ENCODE measurements around the gene IPMK. TPM values are rescaled to one million over a fixed set of nuclear protein-coding genes. Genes with fewer than 3 reads are reported as not detected.

Gene IPMK
- total RNA-seq, 4 donors from 2014 or later: 3.0 to 8.2 (median 5.6) TPM

DNA sequence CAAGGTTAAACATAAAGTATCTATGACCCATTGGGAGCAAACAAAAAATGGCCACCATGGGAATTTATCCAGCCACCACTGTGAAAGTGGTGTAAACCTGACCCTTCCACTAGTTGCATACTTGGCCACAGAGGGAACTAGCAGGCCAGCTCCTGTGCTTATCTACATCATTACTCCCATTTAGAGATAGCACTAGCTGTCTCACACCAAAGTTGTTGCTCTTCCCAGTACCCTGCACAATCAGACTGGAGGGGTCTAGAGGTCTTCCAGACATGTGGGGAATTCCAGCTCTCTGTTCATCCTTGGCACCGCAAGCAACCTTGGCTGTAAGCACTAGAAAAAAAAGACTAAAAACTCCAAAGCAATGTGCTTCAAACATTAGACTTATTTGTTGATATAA, 113.9 kb downstream of the IPMK start:
- TF ChIP-seq, protein P1, sequence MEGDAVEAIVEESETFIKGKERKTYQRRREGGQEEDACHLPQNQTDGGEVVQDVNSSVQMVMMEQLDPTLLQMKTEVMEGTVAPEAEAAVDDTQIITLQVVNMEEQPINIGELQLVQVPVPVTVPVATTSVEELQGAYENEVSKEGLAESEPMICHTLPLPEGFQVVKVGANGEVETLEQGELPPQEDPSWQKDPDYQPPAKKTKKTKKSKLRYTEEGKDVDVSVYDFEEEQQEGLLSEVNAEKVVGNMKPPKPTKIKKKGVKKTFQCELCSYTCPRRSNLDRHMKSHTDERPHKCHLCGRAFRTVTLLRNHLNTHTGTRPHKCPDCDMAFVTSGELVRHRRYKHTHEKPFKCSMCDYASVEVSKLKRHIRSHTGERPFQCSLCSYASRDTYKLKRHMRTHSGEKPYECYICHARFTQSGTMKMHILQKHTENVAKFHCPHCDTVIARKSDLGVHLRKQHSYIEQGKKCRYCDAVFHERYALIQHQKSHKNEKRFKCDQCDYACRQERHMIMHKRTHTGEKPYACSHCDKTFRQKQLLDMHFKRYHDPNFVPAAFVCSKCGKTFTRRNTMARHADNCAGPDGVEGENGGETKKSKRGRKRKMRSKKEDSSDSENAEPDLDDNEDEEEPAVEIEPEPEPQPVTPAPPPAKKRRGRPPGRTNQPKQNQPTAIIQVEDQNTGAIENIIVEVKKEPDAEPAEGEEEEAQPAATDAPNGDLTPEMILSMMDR (IDR thresholded peaks at IDR 0.05 in 4 of 5, conservative IDR thresholded peaks at IDR 0.05 in 1 of 5): no peak
- TF ChIP-seq POLR2A (IDR thresholded peaks at IDR 0.05): no peak
- H3K4me1 ChIP-seq: no peaks in the 10 kb centered on the region
- no peak overlapping the region for H3K27ac ChIP-seq
- no peak for ATAC-seq
- H3K9me3 ChIP-seq: no peaks in the 10 kb centered on the region
- intact Hi-C loops (cut with DNase I; ENCODE audit: low total_unique reads): no loop called here
- in situ Hi-C loops (cut with MboI; ENCODE audit: low sequenced_read_pairs in 4 of 4): loop anchor here in 1 of 4 donors (25.0 kb wide), 1 partner anchor 259 kb away; no protein-coding TSS in a partner anchor
- no peaks in the 10 kb centered on the region for H3K27me3 ChIP-seq
- H3K36me3 ChIP-seq: no peaks in the 10 kb centered on the region
- no peak overlapping the region for H3K4me3 ChIP-seq
- DNase-seq: no peak

DNA sequence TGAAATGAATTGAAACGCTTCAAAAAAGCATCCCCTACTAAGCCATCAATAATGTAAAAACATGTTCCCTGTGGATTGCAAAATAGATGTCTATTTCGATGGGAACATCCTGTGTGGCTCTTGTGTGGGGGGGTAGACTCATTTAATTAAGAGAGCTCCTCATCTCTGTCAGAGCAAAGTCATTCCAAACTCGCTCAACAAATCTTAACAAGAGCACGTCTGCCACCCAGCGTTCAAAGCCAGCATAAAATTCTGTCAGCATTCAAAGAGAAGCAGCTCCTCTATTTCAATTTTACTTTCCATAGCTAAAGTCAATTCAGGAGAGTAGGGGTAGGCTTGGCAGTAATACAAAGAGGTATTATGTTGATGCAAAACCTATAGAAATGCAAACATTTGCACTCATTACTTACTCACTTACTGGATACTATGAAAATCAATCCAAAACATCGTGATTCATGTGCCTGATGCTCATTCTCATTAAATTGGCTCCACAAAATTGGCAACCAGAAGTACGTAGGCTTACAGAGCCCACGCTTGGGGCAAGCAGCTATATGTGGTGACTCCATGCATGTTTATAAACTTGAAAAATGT, 114.9 kb downstream of the IPMK start:
- H3K27ac ChIP-seq: no peak overlapping the region
- H3K36me3 ChIP-seq: no peaks in the 10 kb centered on the region
- in situ Hi-C loops (cut with MboI; ENCODE audit: low sequenced_read_pairs in 4 of 4): loop anchor here in 1 of 4 donors (25.0 kb wide), 1 partner anchor 260 kb away; no protein-coding TSS in a partner anchor
- H3K27me3 ChIP-seq: no peaks in the 10 kb centered on the region
- no peak for TF ChIP-seq POLR2A (IDR thresholded peaks at IDR 0.05)
- TF ChIP-seq, protein P1 (IDR thresholded peaks at IDR 0.05 in 4 of 5, conservative IDR thresholded peaks at IDR 0.05 in 1 of 5): peak in 4 of 5 experiments; percentile 18 to 51 (median 42)
- ATAC-seq: no peak
- intact Hi-C loops (cut with DNase I; ENCODE audit: low total_unique reads): no loop called here
- H3K4me3 ChIP-seq: no peak overlapping the region
- DNase-seq: no peak
- H3K4me1 ChIP-seq: no peaks in the 10 kb centered on the region
- no peaks in the 10 kb centered on the region for H3K9me3 ChIP-seq

DNA sequence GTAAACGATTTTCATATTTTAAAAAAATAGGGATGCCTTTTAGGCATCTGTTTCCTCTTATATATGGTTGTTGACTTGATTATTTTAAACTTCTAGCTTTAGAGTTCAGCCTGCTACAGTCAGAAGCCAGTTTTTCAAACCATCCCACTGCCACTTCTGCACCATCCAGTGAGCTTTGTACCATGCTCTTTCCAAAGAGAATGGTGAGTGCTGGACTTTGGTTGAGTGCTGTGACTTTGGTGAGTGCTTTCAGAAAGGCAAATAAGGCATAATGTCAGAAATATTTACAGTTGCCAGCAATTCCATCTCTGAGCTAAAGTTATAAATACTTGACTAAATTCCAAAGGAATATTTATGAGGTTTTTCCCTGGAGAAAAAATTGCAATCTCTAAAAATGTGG, 117.4 kb downstream of the IPMK start:
- intact Hi-C loops (cut with DNase I; ENCODE audit: low total_unique reads): no loop called here
- H3K27me3 ChIP-seq: no peaks in the 10 kb centered on the region
- H3K4me1 ChIP-seq: no peaks in the 10 kb centered on the region
- H3K4me3 ChIP-seq: no peak overlapping the region
- no peak for ATAC-seq
- H3K27ac ChIP-seq: no peak overlapping the region
- in situ Hi-C loops (cut with MboI; ENCODE audit: low sequenced_read_pairs in 4 of 4): loop anchor here in 1 of 4 donors (25.0 kb wide), 1 partner anchor 262 kb away; no protein-coding TSS in a partner anchor
- DNase-seq: no peak
- TF ChIP-seq, protein P1 (IDR thresholded peaks at IDR 0.05 in 4 of 5, conservative IDR thresholded peaks at IDR 0.05 in 1 of 5): no peak
- no peak for TF ChIP-seq POLR2A (IDR thresholded peaks at IDR 0.05)
- H3K9me3 ChIP-seq: no peaks in the 10 kb centered on the region
- H3K36me3 ChIP-seq: no peaks in the 10 kb centered on the region

DNA sequence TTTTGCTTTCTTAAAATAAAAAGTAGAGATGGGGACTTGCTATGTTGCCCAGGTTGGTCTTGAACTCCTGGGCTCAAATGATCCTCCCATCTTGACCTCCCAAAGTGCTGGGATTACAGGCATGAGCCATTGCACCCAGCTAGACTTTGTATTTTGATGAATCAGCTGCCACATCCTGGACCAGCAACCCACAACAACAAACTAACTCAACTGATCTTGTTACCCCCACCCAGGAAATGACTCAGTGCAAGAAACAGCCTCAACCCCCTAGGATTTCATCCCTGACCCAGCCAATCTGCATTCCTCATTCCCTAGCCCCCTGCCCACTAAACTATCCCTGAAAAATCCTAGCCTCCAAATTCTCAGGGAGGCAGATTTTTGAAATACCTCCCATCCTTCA, 123.8 kb downstream of the IPMK start:
- H3K36me3 ChIP-seq: no peaks in the 10 kb centered on the region
- TF ChIP-seq, protein P1 (IDR thresholded peaks at IDR 0.05 in 4 of 5, conservative IDR thresholded peaks at IDR 0.05 in 1 of 5): no peak
- intact Hi-C loops (cut with DNase I; ENCODE audit: low total_unique reads) (no loop called here), in situ Hi-C loops (cut with MboI; ENCODE audit: low sequenced_read_pairs in 4 of 4) (no loop called here)
- no peaks in the 10 kb centered on the region for H3K4me1 ChIP-seq
- H3K27ac ChIP-seq: no peak overlapping the region
- no peaks in the 10 kb centered on the region for H3K9me3 ChIP-seq
- no peaks in the 10 kb centered on the region for H3K27me3 ChIP-seq
- ATAC-seq (no peak), DNase-seq (no peak)
- no peak overlapping the region for H3K4me3 ChIP-seq

Other genes with a start within 250 kb of the IPMK start
- 10 to 100 TPM; 54.4 to 90.2 (median 71.1) TPM for gene CISD1, start 1.3 kb upstream of the IPMK start, total RNA-seq
- 100 to 1,000 TPM in 1 of 4 donors, 10 to 100 TPM in 3; 62.0 to 178 (median 81.6) TPM for gene UBE2D1, start 67.1 kb upstream of the IPMK start, total RNA-seq
- gene TFAM, start 117.5 kb upstream of the IPMK start, total RNA-seq: 10 to 100 TPM in 3 of 4 donors, 1 to 10 TPM in 1; 9.2 to 21.7 (median 15.0) TPM
- gene BICC1, start 245.0 kb upstream of the IPMK start, total RNA-seq: 10 to 100 TPM in 2 of 4 donors, 1 to 10 TPM in 2; 4.7 to 29.7 (median 18.0) TPM

All from gastrocnemius medialis (tissue), 4 donors.